ENCODE results near the gene CCDC182.

Gene CCDC182

GRCh38 chr17:57745242-57745641, at the start of gene CCDC182:
CCDC182 (minus strand) TSS chr17:57745299; CDS start chr17:57745272, 27 bp downstream.
- DNase-seq (ENCODE audit: low read depth), result no peak
- no peak within 1 kb of the TSS for H3K4me3 ChIP-seq (ENCODE audit: low read length)
- no peak for TF ChIP-seq CTCF (conservative IDR thresholded peaks at IDR 0.05; ENCODE audit: low read depth, low read length)

GRCh38 chr17:57794841-57795240, 49.7 kb upstream of the CCDC182 start:
- no peak for TF ChIP-seq CTCF (conservative IDR thresholded peaks at IDR 0.05; ENCODE audit: low read depth, low read length)
- H3K4me3 ChIP-seq (ENCODE audit: low read length), result no peak overlapping the region
- no peak for DNase-seq (ENCODE audit: low read depth)

- H3K4me3 ChIP-seq (ENCODE audit: low read length), result no peak overlapping the region
- DNase-seq (ENCODE audit: low read depth), result no peak
- no peak for TF ChIP-seq CTCF (conservative IDR thresholded peaks at IDR 0.05; ENCODE audit: low read depth, low read length)
Observed at GRCh38 chr17:57788725-57789124, 43.6 kb upstream of the CCDC182 start.

- no peak for DNase-seq (ENCODE audit: low read depth)
- TF ChIP-seq CTCF (conservative IDR thresholded peaks at IDR 0.05; ENCODE audit: low read depth, low read length), result no peak
- H3K4me3 ChIP-seq (ENCODE audit: low read length), result no peak overlapping the region
Observed at GRCh38 chr17:57785022-57785421, 39.9 kb upstream of the CCDC182 start.

GRCh38 chr17:57784226-57784895, 39.3 kb upstream of the CCDC182 start:
- no peak overlapping the region for H3K4me3 ChIP-seq (ENCODE audit: low read length)
- TF ChIP-seq CTCF (conservative IDR thresholded peaks at IDR 0.05; ENCODE audit: low read depth, low read length), result no peak
- DNase-seq (ENCODE audit: low read depth), result no peak

- DNase-seq (ENCODE audit: low read depth), result no peak
- H3K4me3 ChIP-seq (ENCODE audit: low read length), result peak overlapping the region; percentile 27
- TF ChIP-seq CTCF (conservative IDR thresholded peaks at IDR 0.05; ENCODE audit: low read depth, low read length), result peak; percentile 87
Observed at GRCh38 chr17:57783338-57783742, 38.2 kb upstream of the CCDC182 start.

GRCh38 chr17:57782647-57783337, 37.7 kb upstream of the CCDC182 start:
- no peak for TF ChIP-seq CTCF (conservative IDR thresholded peaks at IDR 0.05; ENCODE audit: low read depth, low read length)
- DNase-seq (ENCODE audit: low read depth), result no peak
- peak overlapping the region; percentile 27 for H3K4me3 ChIP-seq (ENCODE audit: low read length)
